H1 (cell line): ENCODE measurements around the gene USP30. TPM values are rescaled to one million over a fixed set of nuclear protein-coding genes. Genes with fewer than 3 reads are reported as not detected.

Experiments
- ATF3 ChIP-seq: IDR thresholded peaks from 2 replicates; pipeline ENCODE4 v1.6.1; 2011; ENCODE audit warnings: low read depth, mild to moderate bottlenecking, low read length; ENCODE audit not compliant: insufficient read depth
- FOSL1 ChIP-seq: IDR thresholded peaks from 2 replicates; pipeline ENCODE4 v1.6.1; 2011; ENCODE audit warnings: mild to moderate bottlenecking, low read depth, low read length, moderate library complexity; ENCODE audit not compliant: insufficient read depth
- GTF2F1 ChIP-seq: IDR thresholded peaks from 2 replicates; pipeline ENCODE4 v1.6.1; 2012; ENCODE audit warnings: low read depth, low read length, improper control_type of control experiment, borderline replicate concordance
- HDAC6 ChIP-seq: IDR thresholded peaks from one replicate; pipeline ENCODE4 v1.7.1; 2012; ENCODE audit warnings: low read depth, mild to moderate bottlenecking, inconsistent platforms, low read length, moderate library complexity
- NANOG ChIP-seq: IDR thresholded peaks from 2 replicates; pipeline ENCODE4 v1.6.1; 2011; ENCODE audit warnings: low read length, low read depth, mild to moderate bottlenecking, inconsistent platforms; ENCODE audit not compliant: insufficient read depth, poor library complexity, severe bottlenecking
- PHF8 ChIP-seq: fragments of 200-600 bp; sonication (generic); conservative IDR thresholded peaks from 2 replicates; pipeline ENCODE4 v1.7.1; 2012; ENCODE audit warnings: low read depth, mild to moderate bottlenecking, inconsistent platforms, low read length, moderate library complexity
- RBBP5 ChIP-seq: IDR thresholded peaks from 2 replicates; pipeline ENCODE4 v1.7.1; 2012; ENCODE audit warnings: low read depth, mild to moderate bottlenecking, inconsistent platforms, low read length, moderate library complexity, borderline replicate concordance
- SP4 ChIP-seq: IDR thresholded peaks from 2 replicates; pipeline ENCODE4 v1.6.1; 2012; ENCODE audit warnings: low read length, inconsistent platforms
- TBP ChIP-seq: IDR thresholded peaks from 2 replicates; pipeline ENCODE4 v1.6.1; 2011; ENCODE audit warnings: low read depth, low read length, improper control_type of control experiment
- polyA plus RNA-seq, 7 experiments: library from polyadenylated mRNA; depleted of rRNA in 3 of 7; stranded (reverse) in 5 of 7; unstranded in 2 of 7; fragments of >200 nt in 5 of 7; fragments of 200-250 nt in 2 of 7; gene quantifications; 1 replicate in 5 of 7; 2 replicates in 1 of 7; 4 replicates in 1 of 7; pipeline versions ENCODE4 v1.2.1 to v1.2.3, GENCODE V29; 2011 to 2013; ENCODE audit warnings: missing spikeins in 2 of 7, mixed read lengths in 2 of 7
- total RNA-seq: library from RNA; stranded (reverse); fragmentation: NEBNext Ultra II Directional; extraction: Animal tissue kit (Norgen Biotek cat#: 25700); gene quantifications from 2 replicates; pipeline ENCODE4 v1.2.1, GENCODE V29; 2021
- TF ChIP-seq, protein P1 (sequence below): fragments of 300-600 bp; sonication (generic); IDR thresholded peaks from 2 replicates; pipeline ENCODE4 v1.7.1; 2012; ENCODE audit warnings: low read length, moderate library complexity, mild to moderate bottlenecking, inconsistent platforms; ENCODE audit not compliant: insufficient replicate concordance

USP30 gene
- total and polyA plus RNA-seq, 2 of the 8 experiments (the other 6 are each of a cell fraction or from before 2014, with no cell fraction given) = 7.0 to 12.2 TPM

GRCh38 chr12:109110988-109111495 is 58.7 kb downstream of the USP30 start (continued):
- TF ChIP-seq FOSL1 (no peak), PHF8 (no peak), HDAC6 (no peak), TBP (no peak), RBBP5 (peak; percentile 46; the same call in 1 of the 2 replicates), SP4 (no peak), GTF2F1 (no peak), ATF3 (no peak), NANOG (no peak)
- TF ChIP-seq, protein P1, sequence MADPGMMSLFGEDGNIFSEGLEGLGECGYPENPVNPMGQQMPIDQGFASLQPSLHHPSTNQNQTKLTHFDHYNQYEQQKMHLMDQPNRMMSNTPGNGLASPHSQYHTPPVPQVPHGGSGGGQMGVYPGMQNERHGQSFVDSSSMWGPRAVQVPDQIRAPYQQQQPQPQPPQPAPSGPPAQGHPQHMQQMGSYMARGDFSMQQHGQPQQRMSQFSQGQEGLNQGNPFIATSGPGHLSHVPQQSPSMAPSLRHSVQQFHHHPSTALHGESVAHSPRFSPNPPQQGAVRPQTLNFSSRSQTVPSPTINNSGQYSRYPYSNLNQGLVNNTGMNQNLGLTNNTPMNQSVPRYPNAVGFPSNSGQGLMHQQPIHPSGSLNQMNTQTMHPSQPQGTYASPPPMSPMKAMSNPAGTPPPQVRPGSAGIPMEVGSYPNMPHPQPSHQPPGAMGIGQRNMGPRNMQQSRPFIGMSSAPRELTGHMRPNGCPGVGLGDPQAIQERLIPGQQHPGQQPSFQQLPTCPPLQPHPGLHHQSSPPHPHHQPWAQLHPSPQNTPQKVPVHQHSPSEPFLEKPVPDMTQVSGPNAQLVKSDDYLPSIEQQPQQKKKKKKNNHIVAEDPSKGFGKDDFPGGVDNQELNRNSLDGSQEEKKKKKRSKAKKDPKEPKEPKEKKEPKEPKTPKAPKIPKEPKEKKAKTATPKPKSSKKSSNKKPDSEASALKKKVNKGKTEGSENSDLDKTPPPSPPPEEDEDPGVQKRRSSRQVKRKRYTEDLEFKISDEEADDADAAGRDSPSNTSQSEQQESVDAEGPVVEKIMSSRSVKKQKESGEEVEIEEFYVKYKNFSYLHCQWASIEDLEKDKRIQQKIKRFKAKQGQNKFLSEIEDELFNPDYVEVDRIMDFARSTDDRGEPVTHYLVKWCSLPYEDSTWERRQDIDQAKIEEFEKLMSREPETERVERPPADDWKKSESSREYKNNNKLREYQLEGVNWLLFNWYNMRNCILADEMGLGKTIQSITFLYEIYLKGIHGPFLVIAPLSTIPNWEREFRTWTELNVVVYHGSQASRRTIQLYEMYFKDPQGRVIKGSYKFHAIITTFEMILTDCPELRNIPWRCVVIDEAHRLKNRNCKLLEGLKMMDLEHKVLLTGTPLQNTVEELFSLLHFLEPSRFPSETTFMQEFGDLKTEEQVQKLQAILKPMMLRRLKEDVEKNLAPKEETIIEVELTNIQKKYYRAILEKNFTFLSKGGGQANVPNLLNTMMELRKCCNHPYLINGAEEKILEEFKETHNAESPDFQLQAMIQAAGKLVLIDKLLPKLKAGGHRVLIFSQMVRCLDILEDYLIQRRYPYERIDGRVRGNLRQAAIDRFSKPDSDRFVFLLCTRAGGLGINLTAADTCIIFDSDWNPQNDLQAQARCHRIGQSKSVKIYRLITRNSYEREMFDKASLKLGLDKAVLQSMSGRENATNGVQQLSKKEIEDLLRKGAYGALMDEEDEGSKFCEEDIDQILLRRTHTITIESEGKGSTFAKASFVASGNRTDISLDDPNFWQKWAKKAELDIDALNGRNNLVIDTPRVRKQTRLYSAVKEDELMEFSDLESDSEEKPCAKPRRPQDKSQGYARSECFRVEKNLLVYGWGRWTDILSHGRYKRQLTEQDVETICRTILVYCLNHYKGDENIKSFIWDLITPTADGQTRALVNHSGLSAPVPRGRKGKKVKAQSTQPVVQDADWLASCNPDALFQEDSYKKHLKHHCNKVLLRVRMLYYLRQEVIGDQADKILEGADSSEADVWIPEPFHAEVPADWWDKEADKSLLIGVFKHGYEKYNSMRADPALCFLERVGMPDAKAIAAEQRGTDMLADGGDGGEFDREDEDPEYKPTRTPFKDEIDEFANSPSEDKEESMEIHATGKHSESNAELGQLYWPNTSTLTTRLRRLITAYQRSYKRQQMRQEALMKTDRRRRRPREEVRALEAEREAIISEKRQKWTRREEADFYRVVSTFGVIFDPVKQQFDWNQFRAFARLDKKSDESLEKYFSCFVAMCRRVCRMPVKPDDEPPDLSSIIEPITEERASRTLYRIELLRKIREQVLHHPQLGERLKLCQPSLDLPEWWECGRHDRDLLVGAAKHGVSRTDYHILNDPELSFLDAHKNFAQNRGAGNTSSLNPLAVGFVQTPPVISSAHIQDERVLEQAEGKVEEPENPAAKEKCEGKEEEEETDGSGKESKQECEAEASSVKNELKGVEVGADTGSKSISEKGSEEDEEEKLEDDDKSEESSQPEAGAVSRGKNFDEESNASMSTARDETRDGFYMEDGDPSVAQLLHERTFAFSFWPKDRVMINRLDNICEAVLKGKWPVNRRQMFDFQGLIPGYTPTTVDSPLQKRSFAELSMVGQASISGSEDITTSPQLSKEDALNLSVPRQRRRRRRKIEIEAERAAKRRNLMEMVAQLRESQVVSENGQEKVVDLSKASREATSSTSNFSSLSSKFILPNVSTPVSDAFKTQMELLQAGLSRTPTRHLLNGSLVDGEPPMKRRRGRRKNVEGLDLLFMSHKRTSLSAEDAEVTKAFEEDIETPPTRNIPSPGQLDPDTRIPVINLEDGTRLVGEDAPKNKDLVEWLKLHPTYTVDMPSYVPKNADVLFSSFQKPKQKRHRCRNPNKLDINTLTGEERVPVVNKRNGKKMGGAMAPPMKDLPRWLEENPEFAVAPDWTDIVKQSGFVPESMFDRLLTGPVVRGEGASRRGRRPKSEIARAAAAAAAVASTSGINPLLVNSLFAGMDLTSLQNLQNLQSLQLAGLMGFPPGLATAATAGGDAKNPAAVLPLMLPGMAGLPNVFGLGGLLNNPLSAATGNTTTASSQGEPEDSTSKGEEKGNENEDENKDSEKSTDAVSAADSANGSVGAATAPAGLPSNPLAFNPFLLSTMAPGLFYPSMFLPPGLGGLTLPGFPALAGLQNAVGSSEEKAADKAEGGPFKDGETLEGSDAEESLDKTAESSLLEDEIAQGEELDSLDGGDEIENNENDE = no peak
